Measurements from ENCODE around the gene SNX33. TPM values are rescaled to one million over a fixed set of nuclear protein-coding genes. Genes with fewer than 3 reads are reported as not detected.
A peak's percentile ranks its signal among the peaks of the same experiment; 100 is the strongest.

The SNX33 gene
- total RNA-seq, 1 donor from 2014 or later: 25.6 TPM

DNA sequence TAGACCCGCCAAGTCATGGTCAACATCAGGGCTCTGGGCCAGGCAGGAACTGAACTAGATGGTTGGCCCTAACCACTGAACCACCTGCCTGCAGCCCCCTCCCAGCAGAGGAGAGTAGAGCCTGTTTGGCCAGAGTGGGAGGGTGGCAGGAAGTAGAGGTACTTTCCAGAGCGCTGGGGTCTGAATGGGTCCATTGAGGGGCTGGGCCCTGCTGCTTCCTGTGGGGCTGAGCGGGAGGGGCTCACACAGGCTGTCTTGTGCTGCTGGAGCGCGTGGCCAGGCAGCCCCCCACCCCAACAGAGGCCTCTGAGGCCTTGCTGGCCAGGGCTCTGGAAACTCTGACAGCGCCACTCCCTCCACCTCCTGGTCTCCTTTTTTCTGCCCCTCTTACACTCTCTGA lies 47.5 kb downstream of the SNX33 start:
- peaks cover 3% of the 10 kb centered on the region for H3K36me3 Mint-ChIP-seq (ENCODE audit: low read depth, unreplicated experiment)
- H3K79me2 ChIP-seq (ENCODE audit: insufficient read depth, low read length): peaks cover 3% of the 10 kb centered on the region
- H3K9me3 Mint-ChIP-seq (ENCODE audit: unreplicated experiment): no peaks in the 10 kb centered on the region
- H3K27ac ChIP-seq (ENCODE audit: low read depth, low read length): peak overlapping the region; percentile 86
- H3K4me3 Mint-ChIP-seq (ENCODE audit: unreplicated experiment): peak overlapping the region; percentile 3
- peak overlapping the region; percentile 77 for H3K4me2 ChIP-seq (ENCODE audit: low read length)
- H2AFZ ChIP-seq (ENCODE audit: low read depth, low read length): no peak overlapping the region
- H3K27ac Mint-ChIP-seq (ENCODE audit: unreplicated experiment): peak overlapping the region; percentile 79
- H4K20me1 ChIP-seq (ENCODE audit: insufficient read depth, low read length): peaks cover 4% of the 10 kb centered on the region
- H3K9ac ChIP-seq (ENCODE audit: low read length): peak overlapping the region; percentile 21
- H3K27me3 Mint-ChIP-seq (ENCODE audit: low read depth, unreplicated experiment): peaks cover 2% of the 10 kb centered on the region
- no peaks in the 10 kb centered on the region for H3K27me3 ChIP-seq (ENCODE audit: insufficient read depth, low read length)
- peaks cover 7% of the 10 kb centered on the region for H3K36me3 ChIP-seq (ENCODE audit: insufficient read depth, low read length)
- H3K4me1 Mint-ChIP-seq (ENCODE audit: low read depth, unreplicated experiment): peaks cover 53% of the 10 kb centered on the region
- TF ChIP-seq EZH2 (IDR thresholded peaks at IDR 0.05; ENCODE audit: insufficient read depth, low read length): no peak
- TF ChIP-seq, protein P1, sequence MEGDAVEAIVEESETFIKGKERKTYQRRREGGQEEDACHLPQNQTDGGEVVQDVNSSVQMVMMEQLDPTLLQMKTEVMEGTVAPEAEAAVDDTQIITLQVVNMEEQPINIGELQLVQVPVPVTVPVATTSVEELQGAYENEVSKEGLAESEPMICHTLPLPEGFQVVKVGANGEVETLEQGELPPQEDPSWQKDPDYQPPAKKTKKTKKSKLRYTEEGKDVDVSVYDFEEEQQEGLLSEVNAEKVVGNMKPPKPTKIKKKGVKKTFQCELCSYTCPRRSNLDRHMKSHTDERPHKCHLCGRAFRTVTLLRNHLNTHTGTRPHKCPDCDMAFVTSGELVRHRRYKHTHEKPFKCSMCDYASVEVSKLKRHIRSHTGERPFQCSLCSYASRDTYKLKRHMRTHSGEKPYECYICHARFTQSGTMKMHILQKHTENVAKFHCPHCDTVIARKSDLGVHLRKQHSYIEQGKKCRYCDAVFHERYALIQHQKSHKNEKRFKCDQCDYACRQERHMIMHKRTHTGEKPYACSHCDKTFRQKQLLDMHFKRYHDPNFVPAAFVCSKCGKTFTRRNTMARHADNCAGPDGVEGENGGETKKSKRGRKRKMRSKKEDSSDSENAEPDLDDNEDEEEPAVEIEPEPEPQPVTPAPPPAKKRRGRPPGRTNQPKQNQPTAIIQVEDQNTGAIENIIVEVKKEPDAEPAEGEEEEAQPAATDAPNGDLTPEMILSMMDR (IDR thresholded peaks at IDR 0.05; ENCODE audit: insufficient read depth, low read depth, low read length): no peak
- H3K4me3 ChIP-seq (ENCODE audit: insufficient read depth, low read depth, low read length): no peak overlapping the region
- FAIRE-seq (no peak), DNase-seq (ENCODE audit: low read depth) (no peak)
- H3K4me1 ChIP-seq (ENCODE audit: insufficient read depth, low read length): peaks cover 47% of the 10 kb centered on the region
- no peaks in the 10 kb centered on the region for H3K9me3 ChIP-seq (ENCODE audit: insufficient read depth, low read depth, low read length)

DNA sequence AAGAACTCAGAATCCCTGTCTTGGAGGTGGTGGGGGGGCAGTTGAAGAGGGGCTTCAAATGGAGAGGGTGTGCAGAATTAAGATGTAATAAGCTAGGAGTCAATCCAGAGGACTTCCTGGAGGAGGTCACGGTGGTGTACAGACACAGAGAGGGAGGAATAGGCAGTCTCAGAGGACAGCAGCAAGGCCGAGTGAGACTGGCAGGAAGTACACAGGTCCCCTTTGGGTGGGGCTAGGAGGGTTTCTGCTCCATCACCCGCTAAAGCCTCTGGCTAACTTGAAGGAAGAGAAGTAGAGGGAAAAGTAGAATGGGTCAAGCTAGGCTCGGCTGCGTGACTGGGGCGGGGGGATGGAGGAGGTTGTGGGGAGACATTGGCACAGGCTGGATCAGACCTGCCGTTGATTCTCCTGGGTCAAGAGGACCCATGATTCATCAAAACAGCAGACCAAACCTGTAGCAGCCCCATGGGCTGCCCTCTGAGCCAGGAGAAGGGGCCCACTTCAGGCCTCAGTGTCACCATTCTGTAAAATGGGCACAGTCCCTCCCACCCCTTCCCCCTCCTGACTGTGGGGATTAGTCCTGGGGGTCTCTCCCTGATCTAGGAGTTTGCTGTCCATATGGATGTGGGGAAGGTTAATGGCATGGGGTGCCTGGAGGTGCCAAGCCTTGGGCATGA lies 48.1 kb downstream of the SNX33 start:
- Mint-ChIP-seq H3K4me1 (ENCODE audit: low read depth, unreplicated experiment) (peaks cover 53% of the 10 kb centered on the region), H3K36me3 (ENCODE audit: low read depth, unreplicated experiment) (peaks cover 3% of the 10 kb centered on the region), H3K27ac (ENCODE audit: unreplicated experiment) (peak overlapping the region; percentile 58), H3K27me3 (ENCODE audit: low read depth, unreplicated experiment) (peaks cover 2% of the 10 kb centered on the region), H3K4me3 (ENCODE audit: unreplicated experiment) (no peak overlapping the region), H3K9me3 (ENCODE audit: unreplicated experiment) (no peaks in the 10 kb centered on the region)
- Histone ChIP-seq H3K4me1 (ENCODE audit: insufficient read depth, low read length) (peaks cover 53% of the 10 kb centered on the region), H4K20me1 (ENCODE audit: insufficient read depth, low read length) (peaks cover 4% of the 10 kb centered on the region), H3K27ac (ENCODE audit: low read depth, low read length) (peak overlapping the region; percentile 53), H3K27me3 (ENCODE audit: insufficient read depth, low read length) (no peaks in the 10 kb centered on the region), H3K4me3 (ENCODE audit: insufficient read depth, low read depth, low read length) (no peak overlapping the region), H3K9me3 (ENCODE audit: insufficient read depth, low read depth, low read length) (no peaks in the 10 kb centered on the region), H3K4me2 (ENCODE audit: low read length) (peak overlapping the region; percentile 77), H2AFZ (ENCODE audit: low read depth, low read length) (no peak overlapping the region), H3K9ac (ENCODE audit: low read length) (peak overlapping the region; percentile 21), H3K36me3 (ENCODE audit: insufficient read depth, low read length) (peaks cover 7% of the 10 kb centered on the region), H3K79me2 (ENCODE audit: insufficient read depth, low read length) (peaks cover 3% of the 10 kb centered on the region)
- no peak for FAIRE-seq
- DNase-seq (ENCODE audit: low read depth): no peak
- no peak for TF ChIP-seq EZH2 (IDR thresholded peaks at IDR 0.05; ENCODE audit: insufficient read depth, low read length)
- TF ChIP-seq, protein P1 (IDR thresholded peaks at IDR 0.05; ENCODE audit: insufficient read depth, low read depth, low read length): no peak

DNA sequence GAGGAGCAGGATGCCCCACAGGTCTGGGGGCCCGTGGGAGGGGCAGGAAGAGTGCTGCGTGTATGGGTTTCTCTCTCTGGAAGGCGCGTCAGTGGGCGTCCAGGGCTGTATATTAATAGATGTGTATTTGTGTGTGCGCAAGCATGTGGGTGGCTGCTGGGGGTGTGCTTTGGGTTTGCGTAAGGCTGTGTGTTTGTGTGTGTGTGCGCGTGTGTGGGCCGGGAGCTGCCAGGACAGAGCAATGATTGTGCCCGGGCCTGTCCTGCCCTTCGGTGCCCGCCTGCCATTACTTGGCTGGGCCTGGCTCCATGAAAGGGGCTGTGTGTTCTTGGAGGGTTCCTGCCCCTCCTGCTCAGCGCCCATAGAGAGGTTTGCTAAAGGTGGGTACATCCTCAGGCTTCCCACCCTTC lies 48.6 kb downstream of the SNX33 start:
- no peak for FAIRE-seq
- peaks cover 58% of the 10 kb centered on the region for H3K4me1 ChIP-seq (ENCODE audit: insufficient read depth, low read length)

More for the DNA sequence above, 48.6 kb downstream of the SNX33 start:
- no peak overlapping the region for H3K27ac Mint-ChIP-seq (ENCODE audit: unreplicated experiment)
- no peak overlapping the region for H3K4me3 Mint-ChIP-seq (ENCODE audit: unreplicated experiment)
- no peaks in the 10 kb centered on the region for H3K9me3 ChIP-seq (ENCODE audit: insufficient read depth, low read depth, low read length)
- peak overlapping the region; percentile 30 for H3K9ac ChIP-seq (ENCODE audit: low read length)
- H3K27me3 Mint-ChIP-seq (ENCODE audit: low read depth, unreplicated experiment): peaks cover 2% of the 10 kb centered on the region
- no peak for DNase-seq (ENCODE audit: low read depth)
- H4K20me1 ChIP-seq (ENCODE audit: insufficient read depth, low read length): peaks cover 4% of the 10 kb centered on the region
- peaks cover 3% of the 10 kb centered on the region for H3K36me3 Mint-ChIP-seq (ENCODE audit: low read depth, unreplicated experiment)
- H3K27me3 ChIP-seq (ENCODE audit: insufficient read depth, low read length): no peaks in the 10 kb centered on the region
- no peaks in the 10 kb centered on the region for H3K9me3 Mint-ChIP-seq (ENCODE audit: unreplicated experiment)
- no peak overlapping the region for H2AFZ ChIP-seq (ENCODE audit: low read depth, low read length)
- no peak overlapping the region for H3K4me3 ChIP-seq (ENCODE audit: insufficient read depth, low read depth, low read length)
- H3K27ac ChIP-seq (ENCODE audit: low read depth, low read length): no peak overlapping the region
- H3K4me2 ChIP-seq (ENCODE audit: low read length): no peak overlapping the region
- H3K36me3 ChIP-seq (ENCODE audit: insufficient read depth, low read length): peaks cover 6% of the 10 kb centered on the region
- peaks cover 53% of the 10 kb centered on the region for H3K4me1 Mint-ChIP-seq (ENCODE audit: low read depth, unreplicated experiment)
- peaks cover 3% of the 10 kb centered on the region for H3K79me2 ChIP-seq (ENCODE audit: insufficient read depth, low read length)
- TF ChIP-seq EZH2 (IDR thresholded peaks at IDR 0.05; ENCODE audit: insufficient read depth, low read length): no peak
- TF ChIP-seq, protein P1 (IDR thresholded peaks at IDR 0.05; ENCODE audit: insufficient read depth, low read depth, low read length): no peak

Measured in astrocyte (in vitro differentiated cells and primary cell).